Caco-2 (cell line): ENCODE data around the gene PARVB. TPM values are rescaled to one million over a fixed set of nuclear protein-coding genes. Genes with fewer than 3 reads are reported as not detected.

Experiments used
- BruUV-seq: library from RNA; stranded (reverse); fragments of 400-500 nt; replicated peaks from 2 replicates; lab custom pipeline; 2021; lab: Mats Ljungman, UMichigan
- CTCF ChIA-PET: fragments of 300-600 bp; sonication (Branson Sonifier 250); formaldehyde crosslinking; loops from one replicate; lab custom pipeline; 2022; ENCODE audit warnings: antibody characterized with exemption; lab: Charles Lee
- POLR2A ChIA-PET: fragments of 300-600 bp; sonication (Branson Sonifier 250); formaldehyde crosslinking; loops from one replicate; lab custom pipeline; 2022; ENCODE audit warnings: antibody characterized with exemption; lab: Charles Lee
- DNase-seq, 2 experiments: peaks; one replicate each; pipeline versions ENCODE4 v3.0.0 to v3.0.0-alpha.2; 2020 to 2022
- H3K27me3 ChIP-seq: replicated peaks from 2 replicates; pipeline ENCODE4 v1.6.0; 2011; ENCODE audit warnings: low read length; ENCODE audit not compliant: control insufficient read depth, insufficient read depth
- H3K36me3 ChIP-seq: 2 replicates; pipeline ENCODE4 v1.5.1; 2011; ENCODE audit warnings: low read length; ENCODE audit not compliant: control insufficient read depth, insufficient read depth
- H3K4me1 ChIP-seq: fragments of 250-450 bp; sonication (Bioruptor Pico); 2 replicates; pipeline ENCODE4 v1.5.1; 2020; ENCODE audit warnings: mild to moderate bottlenecking
- H3K4me3 ChIP-seq: 2 replicates; pipeline ENCODE4 v1.5.1; 2011; ENCODE audit warnings: low read depth, mild to moderate bottlenecking, control low read depth, low read length
- H3K9me3 ChIP-seq: fragments of 250-450 bp; sonication (Bioruptor Pico); 2 replicates; pipeline ENCODE4 v1.5.1; 2020; ENCODE audit warnings: mild to moderate bottlenecking, moderate library complexity
- H3K27ac Mint-ChIP-seq: one replicate; pipeline ENCODE4 v1.8.0; 2022; ENCODE audit warnings: mixed read lengths; ENCODE audit not compliant: unreplicated experiment
- H3K27me3 Mint-ChIP-seq: one replicate; pipeline ENCODE4 v1.8.0; 2022; ENCODE audit warnings: mixed read lengths; ENCODE audit not compliant: insufficient read depth, unreplicated experiment
- H3K36me3 Mint-ChIP-seq: one replicate; pipeline ENCODE4 v1.8.0; 2022; ENCODE audit warnings: mild to moderate bottlenecking, mixed read lengths; ENCODE audit not compliant: insufficient read depth, unreplicated experiment
- H3K4me1 Mint-ChIP-seq: one replicate; pipeline ENCODE4 v1.8.0; 2022; ENCODE audit warnings: low read depth, mixed read lengths; ENCODE audit not compliant: unreplicated experiment
- H3K4me3 Mint-ChIP-seq: one replicate; pipeline ENCODE4 v1.8.0; 2022; ENCODE audit warnings: mild to moderate bottlenecking, moderate library complexity, mixed read lengths; ENCODE audit not compliant: unreplicated experiment
- H3K9me3 Mint-ChIP-seq: one replicate; pipeline ENCODE4 v1.8.0; 2022; ENCODE audit warnings: mixed read lengths; ENCODE audit not compliant: unreplicated experiment
- intact Hi-C: fragments of 100-400 bp; cut with micrococcal nuclease; formaldehyde crosslinking; loops from one replicate; pipeline ENCODE4 v1.10.0; 2022; ENCODE audit not compliant: unreplicated experiment
- total RNA-seq: library from RNA; stranded (reverse); gene quantifications from 2 replicates; pipeline ENCODE4 v1.2.3, GENCODE V29; 2022
- TF ChIP-seq, protein P1 (sequence below), 2 experiments: fragments of 200-600 bp in 1 of 2; IDR thresholded peaks; 1 replicate in 1 of 2; 2 replicates in 1 of 2; pipeline versions ENCODE4 v1.5.1 to v1.8.0; 2011 to 2022; ENCODE audit warnings: antibody characterized with exemption in 1 of 2, control low read depth in 1 of 2, inconsistent platforms in 1 of 2, low read depth in 1 of 2, low read length in 1 of 2, mild to moderate bottlenecking in 1 of 2, moderate library complexity in 1 of 2; ENCODE audit not compliant: insufficient read depth in 1 of 2, severe bottlenecking in 1 of 2, unreplicated experiment in 1 of 2

Gene PARVB
- total RNA-seq, 1 experiment from 2014 or later: 28.8 TPM

DNA sequence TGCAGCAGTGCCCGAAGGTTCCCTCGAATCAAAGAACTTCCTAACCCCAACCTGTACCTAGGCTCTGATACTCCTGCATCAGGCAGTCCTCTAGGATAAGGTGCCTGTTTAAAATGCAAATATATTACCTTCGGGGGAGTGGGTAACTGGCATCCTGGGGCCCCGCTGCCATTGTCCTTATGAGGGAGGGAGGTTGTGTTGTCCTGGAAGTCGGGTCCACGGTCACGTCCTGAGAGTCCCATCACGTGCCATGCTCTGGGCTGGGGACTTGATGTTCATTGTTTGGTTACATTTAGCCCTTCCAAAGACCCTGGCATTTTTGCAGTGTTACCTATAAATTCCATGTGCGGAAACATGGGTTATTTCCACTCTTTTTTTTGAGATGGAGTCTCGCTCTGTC lies 67.6 kb downstream of the PARVB start:
- Histone ChIP-seq H3K4me3 (no peak overlapping the region), H3K9me3 (no peaks in the 10 kb centered on the region), H3K4me1 (no peaks in the 10 kb centered on the region), H3K27me3 (no peaks in the 10 kb centered on the region), H3K36me3 (no peaks in the 10 kb centered on the region)
- Mint-ChIP-seq H3K27me3 (no peaks in the 10 kb centered on the region), H3K27ac (no peak overlapping the region), H3K4me1 (no peaks in the 10 kb centered on the region), H3K36me3 (no peaks in the 10 kb centered on the region), H3K4me3 (no peak overlapping the region), H3K9me3 (no peaks in the 10 kb centered on the region)
- intact Hi-C loops: no loop called here
- ChIA-PET POLR2A (no interaction called here), CTCF (no interaction called here)
- no peak for DNase-seq
- TF ChIP-seq, protein P1, sequence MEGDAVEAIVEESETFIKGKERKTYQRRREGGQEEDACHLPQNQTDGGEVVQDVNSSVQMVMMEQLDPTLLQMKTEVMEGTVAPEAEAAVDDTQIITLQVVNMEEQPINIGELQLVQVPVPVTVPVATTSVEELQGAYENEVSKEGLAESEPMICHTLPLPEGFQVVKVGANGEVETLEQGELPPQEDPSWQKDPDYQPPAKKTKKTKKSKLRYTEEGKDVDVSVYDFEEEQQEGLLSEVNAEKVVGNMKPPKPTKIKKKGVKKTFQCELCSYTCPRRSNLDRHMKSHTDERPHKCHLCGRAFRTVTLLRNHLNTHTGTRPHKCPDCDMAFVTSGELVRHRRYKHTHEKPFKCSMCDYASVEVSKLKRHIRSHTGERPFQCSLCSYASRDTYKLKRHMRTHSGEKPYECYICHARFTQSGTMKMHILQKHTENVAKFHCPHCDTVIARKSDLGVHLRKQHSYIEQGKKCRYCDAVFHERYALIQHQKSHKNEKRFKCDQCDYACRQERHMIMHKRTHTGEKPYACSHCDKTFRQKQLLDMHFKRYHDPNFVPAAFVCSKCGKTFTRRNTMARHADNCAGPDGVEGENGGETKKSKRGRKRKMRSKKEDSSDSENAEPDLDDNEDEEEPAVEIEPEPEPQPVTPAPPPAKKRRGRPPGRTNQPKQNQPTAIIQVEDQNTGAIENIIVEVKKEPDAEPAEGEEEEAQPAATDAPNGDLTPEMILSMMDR (IDR thresholded peaks at IDR 0.05; ENCODE audit: insufficient read depth in 1 of 2, low read depth in 1 of 2, low read length in 1 of 2, severe bottlenecking in 1 of 2, unreplicated experiment in 1 of 2): no peak
- BruUV-seq: no TSS peak

DNA sequence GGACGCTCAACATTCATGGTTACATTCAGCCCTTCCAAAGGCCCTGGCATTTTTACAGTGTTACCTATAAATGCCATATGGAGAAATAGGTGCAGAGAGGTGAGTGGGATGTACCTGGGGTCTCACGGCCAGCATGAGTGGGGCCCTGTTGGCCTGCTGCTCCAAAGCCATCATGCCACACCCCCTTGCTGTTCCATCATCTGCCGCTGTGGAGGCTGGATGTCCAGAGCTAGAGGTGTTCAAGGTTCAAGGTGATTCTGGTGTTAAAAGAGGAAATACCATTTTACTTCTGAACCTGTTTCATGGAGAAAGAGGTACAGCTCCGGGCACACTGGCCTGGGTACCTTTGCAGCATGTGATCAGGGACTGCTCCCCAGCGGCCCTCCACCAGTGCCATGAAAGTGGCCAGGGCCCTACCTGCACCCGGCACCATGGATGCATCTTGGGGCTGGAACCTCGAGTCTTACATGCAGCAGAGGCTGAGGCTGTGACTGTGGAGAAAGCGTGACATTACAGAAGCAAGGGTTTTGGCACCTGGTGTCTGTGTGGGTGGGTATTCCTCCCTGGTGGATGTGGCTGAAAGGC lies 68.6 kb downstream of the PARVB start:
- no peaks in the 10 kb centered on the region for H3K27me3 ChIP-seq
- TF ChIP-seq, protein P1 (IDR thresholded peaks at IDR 0.05; ENCODE audit: insufficient read depth in 1 of 2, low read depth in 1 of 2, low read length in 1 of 2, severe bottlenecking in 1 of 2, unreplicated experiment in 1 of 2): no peak
- Mint-ChIP-seq H3K27ac (no peak overlapping the region), H3K4me1 (no peaks in the 10 kb centered on the region), H3K4me3 (no peak overlapping the region), H3K36me3 (no peaks in the 10 kb centered on the region), H3K27me3 (no peaks in the 10 kb centered on the region), H3K9me3 (no peaks in the 10 kb centered on the region)
- no peak overlapping the region for H3K4me3 ChIP-seq
- ChIA-PET POLR2A (no interaction called here), CTCF (no interaction called here)
- no peaks in the 10 kb centered on the region for H3K9me3 ChIP-seq
- no peak for DNase-seq
- no peaks in the 10 kb centered on the region for H3K4me1 ChIP-seq
- intact Hi-C loops: no loop called here
- no peaks in the 10 kb centered on the region for H3K36me3 ChIP-seq
- BruUV-seq: no TSS peak

DNA sequence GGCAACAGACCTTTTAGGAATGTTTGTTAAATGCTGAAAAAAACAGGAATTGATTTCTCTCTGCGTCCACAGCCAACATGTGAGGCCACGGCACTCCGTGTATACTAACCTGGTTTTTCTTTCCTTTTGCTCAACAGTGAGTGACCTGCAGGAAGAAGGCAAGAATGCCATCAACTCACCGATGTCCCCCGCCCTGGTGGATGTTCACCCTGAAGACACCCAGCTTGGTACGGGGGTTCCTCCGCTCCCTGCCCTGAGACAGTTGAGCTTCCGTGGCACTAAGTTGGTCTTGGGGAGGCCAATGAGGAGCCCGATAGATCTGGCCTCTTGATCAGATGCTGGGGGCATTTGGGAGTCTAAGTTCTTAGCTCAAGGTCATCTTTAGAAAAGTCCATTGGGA lies 69.7 kb downstream of the PARVB start:
- H3K9me3 ChIP-seq: no peaks in the 10 kb centered on the region
- TF ChIP-seq, protein P1 (IDR thresholded peaks at IDR 0.05; ENCODE audit: insufficient read depth in 1 of 2, low read depth in 1 of 2, low read length in 1 of 2, severe bottlenecking in 1 of 2, unreplicated experiment in 1 of 2): no peak
- H3K27ac Mint-ChIP-seq: no peak overlapping the region
- no peaks in the 10 kb centered on the region for H3K36me3 Mint-ChIP-seq
- no peak overlapping the region for H3K4me3 Mint-ChIP-seq
- no peaks in the 10 kb centered on the region for H3K36me3 ChIP-seq
- ChIA-PET POLR2A (no interaction called here), CTCF (no interaction called here)
- no peaks in the 10 kb centered on the region for H3K27me3 Mint-ChIP-seq
- H3K9me3 Mint-ChIP-seq: no peaks in the 10 kb centered on the region
- H3K4me1 ChIP-seq: no peaks in the 10 kb centered on the region
- no peak overlapping the region for H3K4me3 ChIP-seq
- no TSS peak for BruUV-seq
- no peaks in the 10 kb centered on the region for H3K4me1 Mint-ChIP-seq
- no peaks in the 10 kb centered on the region for H3K27me3 ChIP-seq
- DNase-seq: no peak
- intact Hi-C loops: no loop called here
